ENCODE results near the gene GPR18.
"Not testable (repeated sequence)": the region's sequence is repeated elsewhere in the genome, so short reads cannot be mapped to it uniquely, and the experiment has no call there.

GPR18 gene

DNA sequence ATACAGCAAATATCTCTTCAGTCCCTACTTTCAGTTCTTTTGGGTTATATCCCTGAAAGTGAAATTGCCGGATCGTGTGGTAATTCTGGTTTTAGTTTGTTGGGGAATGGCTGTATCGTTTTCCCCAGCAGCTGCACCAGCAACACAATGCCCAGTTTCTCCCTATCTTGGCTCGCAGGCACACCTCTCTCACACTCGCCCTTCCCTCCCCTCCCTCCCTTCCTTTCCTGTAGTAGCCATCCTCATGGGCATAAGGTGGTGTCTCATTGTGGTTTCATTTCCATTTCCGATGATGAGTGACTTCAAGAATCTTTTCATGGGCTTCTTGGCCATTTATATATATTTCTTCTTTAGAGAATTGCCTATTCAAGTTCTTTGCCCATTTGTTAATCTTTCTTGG, 8.6 kb upstream of the GPR18 start:
- DNase-seq (ENCODE audit: low spot score) = no peak

DNA sequence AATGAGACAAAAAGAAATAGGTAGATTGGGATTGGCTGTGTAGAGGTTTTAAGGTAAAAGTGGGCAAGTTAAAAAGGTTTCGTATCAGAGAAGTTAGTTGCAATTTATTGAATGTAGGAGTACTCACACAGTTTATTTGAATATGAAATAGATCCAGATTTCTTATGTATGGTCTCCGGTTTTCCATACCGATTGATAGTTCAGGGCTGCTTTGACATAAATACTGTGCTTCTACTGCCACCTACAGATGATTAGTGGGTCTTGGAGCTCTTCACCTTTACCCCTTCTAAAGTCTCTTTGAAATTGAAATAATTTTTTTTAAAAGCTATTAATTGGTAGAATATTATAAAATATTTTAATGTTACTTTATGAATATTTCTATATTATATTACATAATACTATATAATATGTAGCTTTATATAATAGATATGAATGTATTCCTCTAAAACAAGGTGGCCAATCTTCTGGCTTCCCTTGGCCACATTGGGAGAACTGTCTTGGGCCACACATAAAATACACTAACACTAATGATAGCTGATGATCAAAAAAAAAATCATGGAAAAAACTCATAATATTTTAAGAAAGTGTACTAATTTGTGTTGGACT, 7.7 kb upstream of the GPR18 start:
- peak; percentile 87 for DNase-seq (ENCODE audit: low spot score)

DNA sequence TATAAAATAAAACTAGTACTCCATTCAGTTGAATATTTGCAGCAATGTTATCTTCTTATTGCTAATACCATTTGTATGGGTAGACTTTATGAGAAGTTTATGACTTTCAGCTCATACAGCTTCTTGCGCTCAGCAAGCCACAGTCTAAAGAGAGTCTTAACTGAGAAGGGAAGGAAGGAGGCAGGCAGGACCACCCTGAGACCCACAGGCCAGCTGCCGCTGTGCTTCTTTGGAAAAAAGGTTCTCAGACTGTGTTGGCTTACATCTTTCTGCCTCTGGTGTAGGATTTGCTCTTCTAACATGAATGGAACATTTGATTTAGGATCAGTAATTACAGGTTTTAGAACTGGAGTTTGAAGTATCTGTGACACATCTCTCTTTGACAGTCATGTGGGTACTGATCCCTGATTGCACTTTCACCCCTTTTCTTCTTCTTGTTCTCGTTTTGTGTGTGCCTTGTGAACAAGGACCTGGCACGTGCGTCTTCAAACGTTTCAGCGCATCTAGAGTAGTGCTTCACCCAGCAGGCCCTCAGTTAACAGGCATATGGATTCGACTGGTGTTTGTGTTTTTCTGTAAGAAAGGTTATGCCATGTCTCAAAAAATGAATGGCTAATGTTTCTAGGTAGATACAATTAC, 7.1 kb upstream of the GPR18 start:
- DNase-seq (ENCODE audit: low spot score) = no peak

DNA sequence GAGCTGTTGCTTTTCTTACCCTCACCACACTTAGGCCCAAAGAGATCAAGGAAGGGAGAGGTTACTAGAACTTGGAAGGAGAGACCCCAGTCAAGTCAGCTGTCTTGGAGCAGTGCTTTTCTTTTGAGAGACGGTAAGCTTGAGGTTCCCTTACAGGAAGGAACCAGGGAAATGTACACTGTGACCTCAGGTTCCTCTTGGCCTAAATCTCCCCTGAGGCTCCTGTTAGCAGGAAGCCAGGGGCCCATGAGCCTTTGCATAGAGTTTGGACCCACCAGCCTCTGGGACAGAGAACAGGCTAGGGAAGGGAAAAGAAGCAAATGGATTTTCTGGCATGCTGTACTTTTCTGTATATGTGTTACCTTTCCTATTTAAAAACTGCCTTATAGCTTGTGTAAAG, 5.9 kb upstream of the GPR18 start:
- peak; percentile 37 for DNase-seq (ENCODE audit: low spot score)

DNA sequence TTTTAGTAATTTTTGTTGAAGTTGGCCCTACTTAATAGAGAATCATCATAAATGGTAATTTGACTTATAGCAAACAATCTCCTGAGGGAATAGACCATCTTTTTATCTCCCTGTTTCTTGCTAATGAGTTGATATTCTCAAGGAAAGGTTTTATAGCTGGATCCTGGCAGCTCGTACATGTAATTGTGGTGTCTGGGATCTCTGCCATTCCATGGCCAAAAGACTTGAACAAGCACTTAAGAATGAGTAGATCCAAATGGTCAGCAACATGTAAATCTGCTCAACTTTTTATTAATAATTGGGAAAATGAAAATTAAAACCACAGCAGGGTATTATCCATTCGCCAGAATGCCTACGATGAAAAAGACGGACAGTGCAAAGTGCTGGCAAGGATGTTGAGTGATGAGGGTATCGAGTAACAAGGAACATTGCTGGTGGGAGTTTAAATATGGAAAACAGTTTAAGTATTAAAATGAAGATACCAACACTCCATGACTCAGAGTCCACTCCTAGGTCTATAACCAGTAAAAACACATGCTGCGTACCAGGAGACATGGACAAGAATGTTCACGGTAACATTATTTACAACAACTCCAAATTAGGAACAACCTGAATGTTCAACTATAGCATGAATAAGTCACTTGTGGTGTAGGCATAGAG, 5.1 kb upstream of the GPR18 start:
- DNase-seq (ENCODE audit: low spot score) = no peak

DNA sequence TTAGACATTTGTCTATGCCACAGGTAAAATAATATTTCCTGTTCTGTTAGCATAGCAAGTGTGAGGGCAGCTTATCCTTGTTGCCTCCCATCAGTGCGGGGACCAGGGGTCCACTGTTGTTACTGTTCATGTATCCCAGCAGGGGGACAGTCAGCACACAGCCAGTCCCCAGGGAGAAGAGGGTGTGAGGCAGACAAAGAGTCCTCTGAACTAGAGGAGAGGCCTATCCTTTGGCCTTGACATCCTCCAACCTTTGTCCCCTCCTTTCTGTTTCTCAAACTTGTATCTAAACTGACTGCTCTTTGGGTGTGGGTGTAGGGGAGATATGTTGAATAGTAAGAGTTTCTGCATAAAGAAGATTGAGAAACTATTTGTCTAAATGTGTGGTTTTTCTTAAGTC, 2.9 kb upstream of the GPR18 start:
- DNase-seq (ENCODE audit: low spot score) = peak; percentile 49

DNA sequence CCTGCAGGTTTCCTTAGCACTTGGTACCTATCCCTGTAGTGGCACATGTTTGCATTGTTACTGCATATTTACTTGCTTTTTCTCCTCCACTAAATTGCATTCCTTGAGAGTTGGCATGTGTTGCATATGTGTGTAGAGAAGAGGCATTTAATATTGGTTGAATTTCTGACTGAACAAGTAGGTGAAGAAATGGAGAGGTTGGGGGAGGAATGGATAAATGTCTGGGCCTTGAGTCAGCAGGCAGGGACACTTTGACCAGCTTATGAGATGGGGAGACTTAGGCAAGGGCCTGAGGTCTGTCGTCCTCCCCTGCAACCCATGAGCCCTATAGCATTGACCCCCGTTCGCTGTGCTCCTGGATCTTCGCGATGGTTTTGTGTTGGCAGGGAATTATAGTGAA, 2.0 kb upstream of the GPR18 start:
- no peak for DNase-seq (ENCODE audit: low spot score)

DNA sequence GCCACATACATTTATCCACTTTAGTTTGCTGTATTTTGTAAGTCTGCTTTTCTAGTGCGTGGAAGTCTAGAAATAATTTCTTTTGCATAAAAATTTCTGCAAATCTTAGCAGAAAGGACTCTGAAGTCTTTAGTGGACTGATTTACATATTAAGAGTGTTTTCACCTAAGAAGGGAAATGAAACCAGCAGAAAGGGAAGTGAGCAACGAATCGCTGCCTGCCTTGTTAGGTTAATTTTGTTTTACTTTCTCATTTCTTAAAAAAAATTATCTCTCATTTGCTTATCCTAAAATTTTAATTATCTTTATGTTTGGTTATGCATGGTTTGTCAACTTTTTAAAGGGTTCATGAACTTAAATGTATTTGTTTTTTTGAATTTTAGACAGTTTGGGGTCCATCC, 767 bp upstream of the GPR18 start:
- peak; percentile 95 for DNase-seq (ENCODE audit: low spot score)

DNA sequence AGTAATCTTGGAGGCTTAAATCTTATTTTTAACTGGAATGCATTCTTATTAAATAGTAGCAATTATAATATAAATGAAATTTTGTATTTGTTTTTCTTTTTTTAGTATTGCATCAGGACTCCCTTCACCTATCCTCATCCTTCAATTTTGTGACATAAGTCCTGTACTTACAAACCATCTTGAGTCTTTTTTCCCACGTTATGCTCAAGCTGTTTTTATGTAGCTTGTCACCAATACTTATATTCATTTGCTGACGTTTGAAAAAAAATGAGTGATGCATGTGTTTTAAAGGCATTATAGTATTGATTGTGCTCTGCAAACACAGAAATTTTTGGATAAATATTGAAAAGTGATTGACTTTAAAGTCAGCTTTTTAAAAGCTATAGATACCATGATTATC, 888 bp downstream of the GPR18 start:
- DNase-seq (ENCODE audit: low spot score) = peak; percentile 63

DNA sequence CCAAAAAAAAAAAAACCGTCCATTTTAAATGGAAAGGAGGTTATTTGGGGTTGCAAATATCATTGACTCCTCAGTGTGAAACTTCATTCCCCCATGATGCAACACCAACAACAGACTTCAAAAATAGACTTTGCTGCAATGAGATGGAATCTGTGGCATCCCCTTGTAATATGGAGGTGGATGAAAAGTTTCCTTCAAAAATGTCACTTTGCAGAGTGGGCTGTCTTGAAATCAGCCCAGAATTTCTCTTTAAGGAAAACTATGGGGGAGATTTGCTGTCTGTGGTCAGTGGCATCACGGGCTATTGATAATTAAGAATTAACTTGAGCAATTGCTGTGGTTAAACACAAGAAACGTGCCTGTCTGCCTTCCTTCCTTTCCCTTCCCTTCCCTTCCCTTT, 1.5 kb downstream of the GPR18 start:
- peak; percentile 85 for DNase-seq (ENCODE audit: low spot score)

DNA sequence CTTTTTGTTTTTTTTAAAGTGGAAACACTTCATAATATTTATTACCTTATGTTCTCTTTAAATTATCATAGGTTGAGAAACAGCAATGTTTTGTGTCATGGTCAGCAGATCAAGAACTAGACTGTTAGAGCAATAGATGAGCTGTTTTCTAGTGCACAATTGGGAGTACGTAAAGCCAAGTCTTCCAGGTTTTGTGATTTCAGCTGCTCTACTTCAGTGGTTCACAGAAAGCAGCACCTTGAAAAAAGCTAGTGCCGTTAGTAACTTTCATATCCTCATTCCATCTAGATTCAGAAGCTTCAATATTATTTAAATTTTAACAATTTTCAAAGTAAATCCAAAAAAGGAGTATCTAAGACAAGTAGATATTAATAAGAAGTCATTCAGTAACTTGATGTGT, 1.9 kb downstream of the GPR18 start:
- DNase-seq (ENCODE audit: low spot score) = peak; percentile 81

DNA sequence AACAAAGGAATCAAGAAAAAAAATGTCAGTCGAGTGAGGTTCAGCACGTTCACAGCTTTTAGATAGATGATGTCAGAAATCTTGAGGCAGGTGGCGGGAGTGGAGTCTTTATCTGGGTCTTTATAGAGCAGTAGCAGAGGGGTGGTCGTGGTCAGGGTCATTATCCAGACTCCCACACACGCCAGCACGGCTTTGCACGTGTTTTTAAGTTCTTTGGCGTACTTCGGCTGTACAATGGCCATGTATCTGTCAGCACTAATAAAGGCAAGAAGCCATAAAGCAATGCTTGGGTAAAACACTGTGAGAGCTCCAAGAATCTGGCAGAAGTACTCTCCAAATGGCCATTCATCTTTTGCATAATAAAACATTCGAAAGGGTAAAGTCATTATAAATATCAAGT, 2.9 kb downstream of the GPR18 start:
- DNase-seq (ENCODE audit: low spot score) = no peak

DNA sequence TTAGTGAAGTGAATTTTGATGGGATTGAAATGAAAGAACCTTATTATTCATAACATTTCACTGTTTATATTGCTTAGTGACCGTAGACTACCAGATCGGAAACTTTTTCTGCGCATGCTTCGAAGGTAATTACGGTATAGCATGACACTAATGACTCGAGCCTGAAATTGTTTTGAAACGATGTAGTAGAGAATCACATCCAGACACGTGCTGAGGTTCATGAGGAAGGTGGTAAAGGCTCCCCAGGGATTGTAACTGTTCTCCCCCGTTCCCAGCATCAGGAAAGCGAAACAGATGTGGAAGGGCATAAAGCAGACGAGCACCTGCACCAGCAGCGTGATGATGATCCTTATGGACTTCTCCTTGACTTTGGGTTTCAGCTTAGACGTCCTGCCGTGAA, 3.3 kb downstream of the GPR18 start:
- no peak for DNase-seq (ENCODE audit: low spot score)

DNA sequence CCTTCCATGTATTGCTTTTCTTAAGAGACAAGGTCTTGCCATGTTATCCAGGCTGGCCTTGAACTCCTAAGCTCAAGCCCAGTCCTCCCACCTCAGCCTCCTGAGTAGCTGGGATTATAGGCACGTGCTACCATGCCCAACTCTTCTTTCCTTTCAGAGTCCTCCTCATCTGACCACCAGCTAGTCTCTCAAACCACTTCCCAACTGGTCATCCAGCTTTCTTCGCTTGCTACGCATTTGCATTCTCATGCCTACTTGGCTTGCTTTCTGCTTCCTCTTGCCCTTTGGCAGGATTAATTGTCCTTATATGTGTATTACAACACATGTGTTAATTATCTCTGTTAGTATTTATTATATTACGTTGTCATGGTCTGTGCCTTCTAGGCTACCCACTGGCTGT, 6.3 kb downstream of the GPR18 start:
- no peak for DNase-seq (ENCODE audit: low spot score)

DNA sequence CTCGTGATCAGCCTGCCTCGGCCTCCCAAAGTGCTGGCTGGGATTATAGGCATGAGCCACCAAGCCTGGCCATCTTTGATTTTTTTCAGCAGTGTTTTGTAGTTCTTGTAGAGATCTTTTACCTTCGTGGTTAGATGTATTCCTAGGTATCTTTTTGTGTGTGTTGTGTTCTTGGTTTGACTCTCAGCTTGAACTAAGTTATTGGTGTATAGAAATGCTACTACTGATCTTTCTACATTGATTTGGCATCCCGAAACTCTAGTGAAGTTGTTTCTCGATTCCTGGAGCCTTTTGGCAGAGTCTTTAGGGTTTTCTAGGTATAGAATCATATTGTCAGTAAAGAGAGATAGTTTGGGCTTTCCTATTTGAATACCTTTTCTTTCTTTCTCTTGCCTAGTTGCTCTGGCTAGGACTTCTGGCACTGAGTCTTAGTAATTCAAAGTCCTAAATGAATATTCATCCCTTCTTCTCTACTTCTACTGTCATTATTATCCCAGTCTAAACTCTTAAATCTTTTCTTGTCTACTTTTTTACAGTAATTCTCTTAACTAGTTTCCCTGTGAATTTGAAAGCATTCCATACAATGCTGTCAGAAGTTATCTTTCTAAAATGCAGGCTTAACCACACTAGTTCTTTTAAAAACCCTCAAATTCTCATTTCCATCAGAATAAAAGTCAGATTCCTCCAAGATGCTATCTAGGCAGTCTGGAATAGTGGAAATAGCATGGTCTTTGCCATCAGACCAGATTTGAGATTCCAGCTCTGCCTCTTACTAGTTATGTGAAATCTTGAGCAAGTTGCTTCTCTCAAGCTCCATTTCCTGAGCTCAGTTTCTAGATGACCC, 7.0 kb downstream of the GPR18 start:
- no peak for DNase-seq (ENCODE audit: low spot score)

DNA sequence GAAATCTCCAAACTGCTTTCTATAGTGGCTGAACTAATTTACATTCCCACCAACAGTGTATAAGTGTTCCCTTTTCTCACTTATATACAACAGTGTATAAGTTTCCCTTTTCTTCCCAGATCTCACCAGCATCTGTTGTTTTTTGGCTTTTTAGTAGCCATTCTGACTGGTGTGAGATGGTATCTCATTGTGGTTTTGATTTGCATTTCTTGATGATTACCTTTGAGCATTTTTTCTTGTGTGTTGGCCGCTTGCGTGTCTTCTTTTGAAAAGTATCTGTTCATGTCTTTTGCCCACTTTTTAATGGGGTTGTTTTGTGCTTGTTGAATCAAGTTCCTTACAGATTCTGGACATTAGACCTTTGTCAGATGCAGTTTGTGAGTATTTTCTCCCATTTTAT, 8.6 kb downstream of the GPR18 start:
- not testable (repeated sequence) for DNase-seq (ENCODE audit: low spot score)

DNA sequence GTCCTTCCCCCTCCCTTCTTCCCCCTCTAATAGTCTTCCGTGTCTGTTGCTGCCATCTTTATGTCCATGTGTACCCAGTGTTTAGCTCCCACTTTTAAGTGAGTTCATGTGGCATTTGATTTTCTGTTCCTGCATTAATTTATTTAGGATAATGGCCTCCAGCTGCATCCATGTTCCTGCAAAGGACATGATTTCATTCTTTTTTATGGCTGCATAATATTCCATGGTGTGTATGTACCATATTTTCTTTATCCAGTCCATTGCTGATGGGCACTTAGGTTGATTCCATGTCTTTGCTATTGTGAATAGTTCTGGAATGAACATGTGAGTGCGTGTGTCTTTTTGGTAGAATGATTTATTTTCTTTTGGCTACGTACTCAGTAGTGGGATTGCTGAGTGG, 9.0 kb downstream of the GPR18 start:
- not testable (repeated sequence) for DNase-seq (ENCODE audit: low spot score)

DNA sequence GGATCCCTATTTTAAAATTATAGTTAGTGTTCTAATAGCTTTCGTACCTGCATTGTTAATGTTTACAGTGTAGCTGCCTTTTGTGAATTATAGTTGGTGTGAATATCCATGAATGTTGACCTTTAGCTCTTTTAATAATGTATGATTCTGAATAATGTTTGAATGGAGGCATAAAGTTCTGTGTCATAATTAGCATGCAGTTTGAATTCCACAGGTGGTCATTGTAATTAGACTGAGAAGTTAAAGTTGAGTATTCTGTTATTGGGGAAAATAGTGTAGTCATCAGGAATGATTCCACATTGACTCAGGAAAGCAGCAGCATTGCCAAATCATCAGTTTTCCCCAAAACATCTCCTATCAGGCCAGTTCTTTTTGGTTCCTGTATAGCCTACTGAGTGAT, 12.1 kb downstream of the GPR18 start:
- DNase-seq (ENCODE audit: low spot score) = no peak

DNA sequence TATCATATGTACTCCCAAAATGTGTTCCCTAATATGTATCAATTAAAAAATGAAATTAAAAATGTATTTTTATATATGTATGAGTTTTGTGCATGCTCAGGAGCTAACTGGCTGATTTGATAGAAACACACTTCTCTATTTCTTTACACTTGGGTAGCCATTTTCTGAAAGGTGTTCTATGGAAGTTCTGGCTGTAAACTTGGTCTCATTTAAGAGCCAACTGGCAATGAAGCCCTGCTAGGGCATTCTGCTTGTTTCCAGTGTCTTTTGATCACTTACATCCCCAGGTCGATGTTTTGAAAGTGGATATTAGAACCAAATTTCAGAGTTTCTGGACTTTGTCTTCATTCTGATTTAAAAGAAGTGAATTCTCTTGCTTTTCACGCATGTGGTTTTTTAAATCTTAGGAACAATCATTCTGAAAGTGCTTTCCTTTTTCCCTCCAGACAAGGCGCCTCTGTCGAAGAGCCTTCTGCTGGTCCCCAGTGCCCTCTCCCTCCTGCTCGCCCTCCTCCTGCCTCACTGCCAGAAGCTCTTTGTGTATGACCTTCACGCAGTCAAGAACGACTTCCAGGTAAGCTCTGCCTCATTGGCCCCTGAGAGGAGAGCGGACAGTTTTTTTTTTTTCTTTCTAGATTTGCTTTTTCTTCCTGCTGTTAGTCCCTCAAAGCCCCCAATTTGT, 20.1 kb downstream of the GPR18 start:
- no peak for DNase-seq (ENCODE audit: low spot score)

DNA sequence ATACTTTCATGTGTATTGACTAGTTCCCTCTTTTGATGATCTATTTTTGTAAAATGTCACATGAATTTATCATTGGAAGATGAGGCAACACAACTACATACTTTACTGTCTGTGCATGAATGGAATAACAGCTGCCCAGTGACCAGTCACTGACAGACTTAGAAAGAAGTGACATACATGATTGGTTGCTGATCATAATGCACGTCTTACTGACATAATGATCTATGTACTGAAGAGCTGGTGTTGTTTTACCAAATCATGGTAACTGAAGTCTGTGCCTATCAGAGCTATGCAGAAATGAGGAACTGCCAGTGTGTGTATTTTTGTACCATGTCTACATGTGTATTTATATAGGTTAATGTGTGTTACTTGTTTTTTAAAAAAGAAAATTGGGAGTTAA, 26.5 kb downstream of the GPR18 start:
- DNase-seq (ENCODE audit: low spot score) = peak; percentile 94

DNA sequence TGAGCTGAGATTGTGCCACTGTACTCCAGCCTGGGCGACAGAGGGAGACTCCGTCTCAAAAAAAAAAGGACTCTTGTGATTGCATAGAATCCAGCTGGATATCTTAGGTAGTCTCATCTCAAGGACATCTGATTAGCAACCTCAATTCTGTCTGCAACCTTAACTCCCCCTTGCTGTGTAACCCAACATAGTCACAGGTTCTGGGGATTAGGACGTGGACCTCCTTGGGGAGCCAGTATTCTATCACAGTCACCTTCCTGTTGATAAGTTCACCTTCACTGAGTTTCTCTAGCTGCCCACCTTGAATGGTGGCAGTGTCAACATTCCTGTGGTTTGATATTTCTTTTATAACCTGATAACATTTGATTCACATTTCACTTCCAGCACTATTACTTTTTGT, 27.2 kb downstream of the GPR18 start:
- peak; percentile 63 for DNase-seq (ENCODE audit: low spot score)

DNA sequence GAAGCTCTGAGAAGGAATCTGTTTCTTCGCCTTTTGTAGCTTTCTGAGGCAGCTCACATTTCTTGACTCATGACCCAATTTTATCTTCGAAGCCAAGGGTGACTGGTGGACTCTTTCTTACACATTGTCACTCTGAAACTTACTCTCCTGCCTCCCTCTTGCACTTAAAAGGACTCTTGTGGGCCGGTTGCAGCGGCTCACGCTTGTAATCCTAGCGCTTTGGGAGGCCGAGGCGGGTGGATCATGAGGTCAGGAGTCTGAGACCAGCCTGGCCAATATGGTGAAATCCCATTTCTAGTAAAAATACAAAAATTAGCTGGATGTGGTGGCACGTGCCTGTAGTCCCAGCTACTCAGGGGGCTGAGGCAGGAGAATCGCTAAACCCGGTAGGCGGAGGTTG, 27.6 kb downstream of the GPR18 start:
- DNase-seq (ENCODE audit: low spot score) = not testable (repeated sequence)
